Panc1 (cell line): ENCODE results near the gene GALNT10. TPM values are rescaled to one million over a fixed set of nuclear protein-coding genes. Genes with fewer than 3 reads are reported as not detected.

Experiments used
- ATAC-seq: fragments of 200-7000 bp; cut with Tn5 transposase; 2 replicates; pipeline ENCODE4 v1.9.1; 2020; ENCODE audit warnings: mild to moderate bottlenecking, moderate library complexity
- BruUV-seq: library from RNA; stranded (reverse); fragments of 400-500 nt; replicated peaks from 2 replicates; lab custom pipeline; 2021; lab: Mats Ljungman, UMichigan
- CTCF ChIA-PET: fragments of 300-600 bp; sonication (Branson Sonifier 250); formaldehyde crosslinking; loops from one replicate; lab custom pipeline; 2022; ENCODE audit warnings: antibody characterized with exemption; lab: Charles Lee
- POLR2A ChIA-PET: fragments of 300-600 bp; sonication (Branson Sonifier 250); formaldehyde crosslinking; loops from one replicate; lab custom pipeline; 2022; ENCODE audit warnings: antibody characterized with exemption; lab: Charles Lee
- DNase-seq: peaks from one replicate; pipeline ENCODE4 v3.0.0-alpha.2; 2010; ENCODE audit warnings: low read depth, low spot score
- H3K27ac ChIP-seq: 2 replicates; pipeline ENCODE4 v1.5.1; 2011; ENCODE audit warnings: mild to moderate bottlenecking, low read length, inconsistent platforms
- H3K27me3 ChIP-seq: fragments of 200-500 bp; sonication (Bioruptor generic); 2 replicates; pipeline ENCODE4 v1.6.0; 2014; ENCODE audit warnings: low read length, inconsistent platforms; ENCODE audit not compliant: control insufficient read depth, insufficient read depth
- H3K36me3 ChIP-seq: fragments of 200-500 bp; sonication (Bioruptor generic); 2 replicates; pipeline ENCODE4 v1.5.1; 2014; ENCODE audit warnings: inconsistent platforms, mild to moderate bottlenecking, low read length, moderate library complexity; ENCODE audit not compliant: control insufficient read depth, insufficient read depth
- H3K4me1 ChIP-seq: 2 replicates; pipeline ENCODE4 v1.5.1; 2011; ENCODE audit warnings: inconsistent platforms, mild to moderate bottlenecking, low read length, moderate library complexity; ENCODE audit not compliant: control insufficient read depth, insufficient read depth
- H3K4me3 ChIP-seq, 2 experiments: 2 replicates each; pipeline ENCODE4 v1.5.1; 2011 to 2012; ENCODE audit warnings: low read depth in 2 of 2, low read length in 2 of 2, mild to moderate bottlenecking in 2 of 2, inconsistent platforms in 1 of 2, moderate library complexity in 1 of 2
- H3K9me3 ChIP-seq: fragments of 200-500 bp; sonication (Bioruptor generic); 2 replicates; pipeline ENCODE4 v1.5.1; 2014; ENCODE audit warnings: low read depth, mild to moderate bottlenecking, inconsistent platforms, low read length, moderate library complexity; ENCODE audit not compliant: control insufficient read depth, insufficient read depth
- CTCF ChIP-seq: fragments of 450-650 bp; IDR thresholded peaks from 2 replicates; pipeline ENCODE4 v1.5.1; 2017; ENCODE audit warnings: mild to moderate bottlenecking
- POLR2AphosphoS5 ChIP-seq: IDR thresholded peaks from 2 replicates; pipeline ENCODE4 v1.6.1; 2012; ENCODE audit warnings: mild to moderate bottlenecking, low read depth, low read length, moderate library complexity
- REST ChIP-seq, 2 experiments: IDR thresholded peaks; 2 replicates each; pipeline ENCODE4 v1.6.1; 2011 to 2012; ENCODE audit warnings: low read depth in 2 of 2, control low read depth in 1 of 2, low read length in 1 of 2, mild to moderate bottlenecking in 1 of 2, moderate library complexity in 1 of 2; ENCODE audit not compliant: insufficient read depth in 1 of 2
- SIN3A ChIP-seq: IDR thresholded peaks from 2 replicates; pipeline ENCODE4 v1.6.1; 2012; ENCODE audit warnings: low read depth, mild to moderate bottlenecking, low read length, moderate library complexity, borderline replicate concordance; ENCODE audit not compliant: insufficient read depth
- TCF7L2 ChIP-seq: IDR thresholded peaks from 2 replicates; pipeline ENCODE4 v1.6.1; 2011; ENCODE audit warnings: mild to moderate bottlenecking, low read depth, low read length, inconsistent platforms
- in situ Hi-C: cut with HindIII; loops from 2 replicates; pipeline ENCODE4 v1.10.0; 2016; ENCODE audit warnings: low sequenced_read_pairs, low pct_unique_long_range_greater_than_20kb
- intact Hi-C: fragments of 100-400 bp; cut with micrococcal nuclease; formaldehyde crosslinking; loops from one replicate; pipeline ENCODE4 v1.10.0; 2022; ENCODE audit not compliant: unreplicated experiment
- total RNA-seq: library from RNA; stranded (reverse); gene quantifications from one replicate; pipeline ENCODE4 v1.2.1, GENCODE V29; 2021; ENCODE audit not compliant: unreplicated experiment

GALNT10 gene
- total RNA-seq, 1 experiment from 2014 or later, result 50.5 TPM

- H3K9me3 ChIP-seq, result no peaks in the 10 kb centered on the region
- BruUV-seq, result no TSS peak
- no peak for DNase-seq
- ChIA-PET CTCF (no interaction called here), POLR2A (interaction anchor here (0.6 kb wide), 1 partner anchor 72 kb away, joined by 3 read pairs; no protein-coding TSS in a partner anchor)
- no peak overlapping the region for H3K4me3 ChIP-seq
- H3K36me3 ChIP-seq, result no peaks in the 10 kb centered on the region
- no peak for TF ChIP-seq POLR2AphosphoS5
- TF ChIP-seq SIN3A, result no peak
- TF ChIP-seq CTCF, result no peak
- no peak for TF ChIP-seq TCF7L2
- no peak for TF ChIP-seq REST (IDR thresholded peaks at IDR 0.05; ENCODE audit: insufficient read depth in 1 of 2, low read depth in 2 of 2, low read length in 1 of 2)
- intact Hi-C loops (no loop called here), in situ Hi-C loops (no loop called here)
- ATAC-seq, result no peak
- no peaks in the 10 kb centered on the region for H3K27me3 ChIP-seq
- no peaks in the 10 kb centered on the region for H3K4me1 ChIP-seq
- no peak overlapping the region for H3K27ac ChIP-seq
These were observed 16.7 kb downstream of the GALNT10 start for GRCh38 chr5:154207204-154207603.

- POLR2A ChIA-PET, result no interaction called here
- Histone ChIP-seq H3K27ac (no peak overlapping the region), H3K4me3 (no peak overlapping the region), H3K27me3 (no peaks in the 10 kb centered on the region), H3K4me1 (no peaks in the 10 kb centered on the region), H3K36me3 (no peaks in the 10 kb centered on the region), H3K9me3 (no peaks in the 10 kb centered on the region)
- CTCF ChIA-PET, result no interaction called here
- intact Hi-C loops (no loop called here), in situ Hi-C loops (no loop called here)
- ATAC-seq (no peak), DNase-seq (no peak)
- TF ChIP-seq SIN3A, result no peak
- no peak for TF ChIP-seq REST (IDR thresholded peaks at IDR 0.05; ENCODE audit: insufficient read depth in 1 of 2, low read depth in 2 of 2, low read length in 1 of 2)
- no peak for TF ChIP-seq POLR2AphosphoS5
- no peak for TF ChIP-seq CTCF
- no peak for TF ChIP-seq TCF7L2
- no TSS peak for BruUV-seq
These were observed 19.1 kb downstream of the GALNT10 start for GRCh38 chr5:154209591-154210081.
